HS-27A (cell line): ENCODE data around the gene PTPRG.

Experiments
- DNase-seq: peaks from one replicate; pipeline ENCODE4 v3.0.0-alpha.2; 2012; ENCODE audit warnings: low read depth, missing footprints

PTPRG gene

DNA sequence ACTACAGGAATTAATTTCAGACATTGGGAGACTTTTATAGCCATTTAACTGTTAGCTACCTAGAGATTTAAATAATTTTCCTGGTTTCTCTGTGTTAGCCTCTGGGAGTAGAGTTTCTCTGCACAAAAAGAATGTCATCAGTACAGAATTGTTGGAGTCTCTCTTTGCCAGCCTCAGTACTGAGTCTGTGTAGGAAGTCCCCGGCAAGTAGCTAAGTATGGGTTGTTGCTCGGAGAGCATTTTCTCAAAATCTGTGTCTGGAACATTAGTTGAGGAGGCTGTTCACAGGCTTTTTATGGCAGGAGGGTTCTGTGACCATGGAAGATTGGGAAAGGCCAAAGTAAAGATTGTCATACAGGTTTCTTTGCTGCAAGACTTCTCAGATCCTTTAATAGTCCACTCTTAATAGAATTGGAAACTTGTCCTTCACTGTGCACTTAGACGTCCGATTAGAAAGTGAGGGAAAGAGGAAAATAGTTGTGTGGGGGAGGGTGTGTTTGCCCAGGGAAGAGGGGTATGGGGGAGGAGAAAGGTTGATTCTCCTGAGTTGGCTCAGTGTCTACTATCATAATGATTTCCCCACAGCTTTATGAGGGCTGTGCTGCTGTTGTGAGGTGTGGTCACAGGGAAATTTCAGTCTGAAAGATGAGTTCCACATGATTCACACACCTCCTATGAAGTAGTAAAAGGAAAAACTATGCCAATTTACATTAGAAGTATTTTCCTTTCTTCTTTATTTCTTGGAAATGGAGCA lies 207.1 kb downstream of the PTPRG start:
- no peak for DNase-seq

DNA sequence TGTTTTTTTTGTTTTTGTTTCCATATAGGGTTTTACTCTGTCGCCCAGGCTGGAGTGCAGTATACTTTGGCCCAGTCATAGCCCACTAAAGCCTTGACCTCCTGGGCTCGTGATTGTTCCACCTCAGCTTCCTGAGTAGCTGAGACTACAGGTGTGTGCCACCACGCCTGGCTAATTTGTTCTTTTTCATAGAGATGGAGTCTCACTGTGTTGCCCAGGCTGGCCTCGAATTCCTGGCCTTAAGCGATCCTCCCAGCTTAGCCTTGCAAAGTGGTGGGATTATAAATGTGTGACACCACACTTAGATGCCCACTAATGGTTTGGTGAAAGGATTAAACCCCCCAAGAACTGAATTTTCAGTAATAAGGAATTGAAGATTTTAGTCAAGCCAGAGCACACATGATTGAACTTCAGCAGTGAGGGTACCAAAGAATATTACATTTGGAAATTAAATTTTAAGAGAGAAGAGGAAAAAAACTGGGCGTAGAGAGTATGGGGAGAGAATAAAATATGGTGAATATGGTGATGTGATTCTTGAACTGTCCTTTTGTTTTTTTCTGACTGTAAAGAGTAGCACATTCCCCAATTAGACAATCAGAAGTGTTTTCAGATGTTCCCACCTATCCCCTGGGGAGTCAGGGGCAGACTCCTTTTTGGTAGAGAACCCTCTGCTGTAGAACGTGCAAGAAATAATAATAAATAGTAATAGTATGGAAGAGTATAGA lies 208.1 kb downstream of the PTPRG start:
- DNase-seq, result no peak

DNA sequence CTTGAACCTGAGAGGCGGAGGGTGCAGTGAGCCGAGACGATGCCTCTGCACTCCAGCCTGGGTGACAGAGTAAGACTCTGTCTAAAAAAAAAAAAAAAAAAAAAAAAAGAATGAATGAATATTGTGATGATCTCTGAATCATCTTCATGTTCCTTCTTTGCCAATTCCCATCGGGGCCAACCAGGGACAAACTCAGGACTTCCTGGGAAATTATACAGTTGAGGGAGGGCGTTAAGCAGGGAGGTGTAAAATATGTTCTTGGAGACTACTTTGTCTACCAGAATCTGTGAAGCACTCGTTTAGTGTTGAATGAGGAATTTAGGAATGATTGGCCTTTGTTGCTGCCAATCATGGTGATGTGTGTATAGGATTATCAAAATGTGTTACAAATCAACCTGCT lies 210.6 kb downstream of the PTPRG start:
- DNase-seq, result no peak

DNA sequence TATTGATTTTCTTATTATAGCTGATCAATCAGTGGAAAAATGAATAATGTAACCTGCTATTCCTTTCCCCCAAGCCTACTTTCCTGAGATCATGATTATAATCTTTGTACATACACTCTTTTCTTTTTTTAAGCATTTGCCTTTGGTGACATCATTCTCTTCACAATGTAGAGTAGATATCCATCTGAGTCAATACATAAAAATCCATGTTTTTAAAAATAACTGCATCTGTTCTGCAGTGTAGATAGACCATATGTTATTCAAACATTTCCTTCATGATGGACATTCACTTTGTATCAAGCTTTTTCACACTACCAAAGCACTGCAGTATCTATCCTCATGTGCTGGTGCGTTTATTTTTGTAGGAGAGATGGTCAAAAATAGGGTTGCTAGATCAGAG lies 211.1 kb downstream of the PTPRG start:
- no peak for DNase-seq

DNA sequence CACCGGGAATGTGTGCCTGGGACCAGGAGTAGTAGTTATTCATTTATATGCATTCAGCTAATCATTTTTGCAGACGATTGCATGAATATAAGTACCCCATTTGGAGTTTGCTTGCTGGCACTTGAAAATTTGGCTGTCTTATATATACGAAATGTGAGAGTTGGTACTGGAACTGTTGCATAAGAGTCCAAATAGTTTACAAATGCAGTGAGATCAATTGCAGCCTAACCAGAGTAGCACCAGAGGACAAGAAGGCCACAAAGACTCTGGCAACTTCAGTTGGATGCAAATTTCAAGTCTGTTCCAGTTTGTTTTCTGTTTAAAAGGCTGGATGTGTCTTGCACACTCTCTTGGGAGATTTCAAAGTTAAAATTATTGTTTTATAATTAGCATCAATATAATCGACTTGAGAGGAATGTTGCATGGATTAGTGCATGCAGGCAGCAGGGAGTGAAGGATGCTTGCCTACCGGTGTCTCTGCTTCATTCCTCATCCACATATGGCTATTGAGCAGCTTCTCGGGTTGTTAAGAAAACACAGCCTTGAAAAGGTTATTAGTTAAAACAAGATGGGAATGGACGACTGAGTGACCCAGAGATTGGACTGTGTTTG lies 213.0 kb downstream of the PTPRG start:
- no peak for DNase-seq

DNA sequence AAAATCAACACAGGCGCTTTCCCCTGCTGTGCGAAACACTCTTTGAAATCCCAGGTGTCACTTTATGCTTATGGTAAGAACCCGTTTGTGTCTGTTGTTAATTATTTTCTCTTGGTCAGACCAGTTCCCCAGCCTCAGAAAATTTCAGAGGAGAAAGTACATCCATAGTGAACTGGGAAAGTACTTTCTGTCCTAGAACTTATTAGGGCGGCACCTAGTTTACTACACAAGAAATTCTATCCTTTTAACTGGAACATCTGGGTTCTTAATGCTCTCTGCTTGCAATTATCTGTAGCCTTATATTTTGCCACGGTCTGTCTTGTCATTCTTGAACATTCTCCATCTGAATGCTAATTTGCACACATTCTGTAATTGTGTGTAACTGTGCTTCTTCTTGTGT lies 215.0 kb downstream of the PTPRG start:
- no peak for DNase-seq

DNA sequence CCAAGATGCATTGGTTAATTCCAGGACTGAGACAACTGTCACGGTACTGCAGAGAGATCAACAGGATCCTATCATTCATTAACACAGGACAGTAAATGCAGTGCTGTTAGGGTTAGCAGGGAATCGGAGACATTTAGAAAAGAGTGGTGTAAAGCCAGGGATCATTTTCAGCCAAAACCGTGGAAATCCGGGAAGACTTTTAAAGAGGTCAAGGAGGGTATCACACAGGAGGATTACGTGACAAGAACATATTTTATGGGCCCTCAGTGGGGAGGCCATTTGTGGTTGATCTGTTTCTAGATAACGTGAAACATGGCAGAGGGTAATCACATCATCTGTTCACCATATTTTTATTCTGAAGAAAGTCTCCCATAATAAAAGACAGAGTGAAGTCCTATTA lies 216.1 kb downstream of the PTPRG start:
- DNase-seq, result no peak

DNA sequence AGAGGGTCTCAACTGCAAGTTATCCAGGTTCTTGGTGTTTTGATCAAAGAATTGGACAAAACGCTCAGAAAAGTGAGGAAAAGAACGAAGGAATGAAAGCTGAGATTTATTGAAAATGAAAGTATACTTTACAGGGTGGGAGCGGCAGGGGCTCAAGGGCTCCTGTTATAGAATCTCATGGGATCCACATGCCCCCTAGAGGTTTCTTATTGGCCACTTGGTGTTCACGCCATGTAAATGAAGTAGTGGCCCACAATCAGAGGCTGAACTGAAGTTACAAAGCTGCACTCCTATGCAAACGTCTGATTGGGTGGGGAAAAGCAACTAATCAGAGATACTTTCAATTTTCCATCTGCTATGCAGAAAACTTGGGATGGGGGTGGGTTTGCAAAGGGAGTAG lies 216.7 kb downstream of the PTPRG start:
- no peak for DNase-seq

DNA sequence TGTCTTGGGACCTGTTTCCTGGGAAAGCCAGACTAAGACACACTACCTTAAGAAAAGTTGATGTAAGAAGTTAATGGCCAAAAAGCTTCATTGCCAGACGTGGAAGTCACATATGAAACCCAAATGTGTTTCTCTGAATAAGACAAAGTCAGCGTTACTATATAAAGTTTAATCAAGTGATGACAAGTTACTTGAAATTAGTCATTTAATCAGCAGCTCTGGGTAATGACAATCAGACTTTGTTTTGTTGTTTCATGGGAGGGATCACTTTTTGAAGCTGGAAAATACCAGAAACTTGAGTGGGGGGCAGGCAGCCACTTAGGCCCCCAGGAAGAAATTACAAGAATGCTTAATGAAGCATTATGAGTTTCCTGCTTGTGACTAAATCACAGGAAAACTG lies 218.6 kb downstream of the PTPRG start:
- DNase-seq, result no peak

DNA sequence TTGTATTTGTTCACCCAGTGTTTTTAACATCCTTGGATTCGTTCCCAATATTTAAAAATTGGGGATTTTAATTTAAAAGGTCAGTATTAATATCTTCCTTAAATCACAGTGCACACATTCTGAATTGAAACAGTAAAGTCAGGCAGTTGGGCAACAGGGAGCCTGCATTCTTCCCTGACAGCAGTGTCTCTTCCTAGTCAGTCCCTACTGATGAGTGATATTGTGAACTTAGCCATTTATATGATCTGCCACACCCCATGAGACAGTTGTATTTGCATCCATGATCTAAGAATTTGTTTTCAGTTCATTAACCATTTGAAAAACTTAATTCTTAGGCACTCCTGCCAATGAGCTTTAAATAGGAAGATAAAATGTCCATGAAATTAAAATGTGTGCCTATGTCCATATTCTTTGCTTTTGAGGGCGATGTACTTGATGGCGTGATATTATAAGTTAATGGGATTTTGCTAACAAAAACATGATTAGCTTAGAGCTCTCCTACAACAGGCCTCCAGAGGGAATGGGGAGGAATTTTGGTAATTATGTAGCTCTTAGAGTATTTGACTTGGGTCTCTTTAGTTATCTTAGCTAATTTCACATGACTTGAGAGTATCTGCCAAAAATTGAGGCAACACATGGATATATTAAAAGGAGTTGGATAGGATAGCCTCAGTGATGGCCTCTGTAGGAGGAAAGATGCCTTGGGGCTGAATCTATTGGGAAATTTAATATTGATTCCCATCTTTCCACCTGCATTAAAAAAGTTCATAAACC lies 219.3 kb downstream of the PTPRG start:
- no peak for DNase-seq

DNA sequence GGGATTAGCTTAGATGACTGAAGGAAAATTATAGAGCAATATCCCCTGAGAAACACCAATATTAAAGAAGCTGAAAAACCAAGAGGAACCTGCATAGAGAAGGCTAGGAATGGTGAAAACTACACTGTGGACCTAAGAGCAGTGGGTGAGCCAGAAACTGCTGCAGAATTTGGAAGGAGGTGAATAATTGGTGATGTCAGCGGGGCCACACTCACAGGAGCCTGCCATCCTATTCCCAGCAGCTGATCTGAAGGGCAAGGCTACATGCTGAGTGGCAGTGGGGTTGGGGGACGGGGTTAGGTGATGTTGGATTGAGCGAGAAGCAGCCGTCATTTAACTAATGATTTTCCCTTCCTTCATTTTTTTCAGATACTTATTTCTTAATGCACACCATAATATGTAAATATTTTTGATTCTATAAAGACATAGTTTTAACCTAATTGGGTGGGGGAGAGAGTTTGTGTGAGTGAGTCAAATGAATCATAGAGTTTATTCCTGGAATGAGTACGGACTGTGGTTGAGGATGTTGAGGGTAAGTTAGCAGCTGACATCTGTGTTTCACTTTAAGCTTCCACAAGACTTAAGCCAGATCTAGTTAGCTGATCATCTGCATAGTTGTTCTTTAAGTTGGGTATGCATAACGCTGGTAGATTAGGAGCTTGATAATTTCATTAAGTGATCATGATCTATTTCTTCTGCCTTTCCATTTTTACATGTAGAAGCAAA lies 222.8 kb downstream of the PTPRG start:
- no peak for DNase-seq

DNA sequence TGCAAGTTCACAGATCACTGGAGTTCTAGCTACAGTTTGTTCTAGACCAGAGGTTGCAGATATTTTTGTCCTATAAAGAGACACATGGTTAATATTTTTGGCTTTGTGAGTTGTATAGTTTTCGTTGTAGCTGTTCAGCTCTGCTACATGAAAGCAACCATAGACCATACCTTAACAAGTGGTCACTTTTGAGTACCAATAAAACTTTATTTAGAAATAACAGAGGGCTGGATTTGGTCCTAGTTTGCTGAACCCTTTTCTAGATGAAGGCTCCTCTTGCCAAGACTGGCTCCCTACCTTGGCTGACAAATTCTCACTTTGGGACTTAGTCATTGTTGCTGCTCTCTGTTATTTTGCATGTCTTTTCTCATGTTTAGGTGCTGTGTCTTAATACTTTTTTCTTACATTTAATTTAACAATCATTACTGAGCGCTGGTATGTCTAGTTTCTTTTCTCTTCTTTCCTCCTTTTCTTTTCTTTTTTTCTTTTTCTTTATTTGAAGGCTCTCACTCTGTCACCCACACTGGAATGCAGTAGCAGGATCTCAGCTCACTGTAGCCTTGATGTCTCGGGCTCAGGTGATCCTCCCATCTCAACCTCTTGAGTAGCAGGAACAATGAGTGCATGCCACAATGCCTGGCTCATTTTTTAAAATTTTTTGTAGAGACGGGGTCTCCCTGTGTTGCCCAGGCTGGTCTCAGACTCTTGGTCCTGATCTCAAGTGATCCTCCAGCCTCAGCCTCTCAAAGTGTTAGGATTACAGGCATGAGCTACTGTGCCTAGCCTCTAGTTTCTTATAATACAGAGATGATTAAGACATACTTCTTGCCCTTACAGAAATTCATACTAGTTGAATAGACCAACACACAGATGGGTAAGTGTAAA lies 227.5 kb downstream of the PTPRG start:
- DNase-seq, result no peak

DNA sequence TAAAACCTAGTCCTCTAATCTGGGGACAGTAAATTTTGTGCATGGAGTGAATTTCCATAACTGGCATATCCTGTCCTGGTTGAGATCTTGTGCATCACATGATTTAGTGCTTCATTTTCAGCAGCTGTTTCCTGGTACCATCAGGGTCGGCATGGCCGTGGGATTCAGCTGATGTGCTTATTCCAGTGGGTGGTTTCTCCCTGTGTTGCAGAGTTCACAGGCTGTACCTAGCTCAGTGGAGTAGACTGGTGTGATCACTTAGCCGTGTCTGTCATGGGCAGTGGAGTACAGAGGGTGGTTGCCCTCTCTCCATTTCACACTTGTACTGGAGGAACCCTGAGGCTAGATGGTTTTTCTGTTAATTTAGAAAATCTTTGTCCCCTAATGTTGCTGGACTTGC lies 228.5 kb downstream of the PTPRG start:
- DNase-seq, result no peak

DNA sequence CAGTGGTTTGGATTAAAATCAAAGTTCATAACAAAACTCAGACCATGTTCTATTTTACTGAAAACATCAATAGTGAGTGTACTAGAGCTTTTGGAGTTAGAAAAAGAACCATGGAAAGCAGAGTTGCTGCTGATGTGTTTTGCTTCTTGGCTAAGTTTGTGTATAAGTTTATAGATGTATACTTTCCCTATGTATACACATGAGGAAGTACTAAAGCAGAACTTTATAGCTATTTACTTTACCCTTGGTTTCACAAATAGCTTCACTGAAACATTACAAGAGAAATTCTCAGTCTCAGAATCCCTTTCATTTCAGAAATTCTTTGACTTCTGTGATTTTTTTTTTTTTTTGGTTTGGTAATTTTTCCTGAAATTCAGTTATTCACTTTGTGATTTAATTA lies 229.0 kb downstream of the PTPRG start:
- DNase-seq, result no peak

DNA sequence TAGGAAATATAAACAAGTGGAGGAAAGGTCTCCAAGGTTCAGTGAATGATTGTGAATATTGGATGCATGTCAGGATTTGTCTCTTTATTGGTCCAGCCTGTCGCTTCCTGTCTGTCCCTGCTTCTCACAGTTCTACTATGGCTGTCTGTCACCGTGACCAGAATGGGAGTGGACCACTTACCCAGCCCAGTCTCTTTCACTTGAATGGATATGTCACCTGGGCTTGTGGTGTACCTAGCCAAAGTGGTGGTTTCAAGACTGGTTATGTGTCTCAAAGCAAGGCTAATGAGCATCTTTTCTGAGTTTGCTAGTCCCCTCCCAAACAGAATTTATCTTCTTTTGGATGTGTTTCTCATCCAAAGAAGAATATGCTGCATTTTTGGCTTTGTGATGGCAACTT lies 231.7 kb downstream of the PTPRG start:
- no peak for DNase-seq

DNA sequence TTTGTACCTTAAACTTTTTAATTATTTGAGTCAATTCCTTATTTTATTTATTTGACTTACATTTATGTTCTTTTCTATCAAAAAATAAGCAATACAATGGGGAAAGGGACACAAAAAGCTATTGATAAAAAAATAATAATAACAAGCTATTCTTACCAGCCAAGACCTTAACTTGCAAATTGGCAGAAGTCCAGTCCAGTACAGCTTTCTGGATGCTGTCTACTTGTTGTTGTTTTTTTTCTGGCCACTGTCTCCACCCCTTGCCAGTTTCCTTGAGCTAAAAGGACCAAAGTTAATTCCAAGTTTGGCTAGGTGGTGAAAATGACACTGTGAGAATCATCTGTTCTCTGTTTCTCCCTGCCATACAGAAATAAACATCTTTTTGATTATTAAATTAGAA lies 232.2 kb downstream of the PTPRG start:
- no peak for DNase-seq

DNA sequence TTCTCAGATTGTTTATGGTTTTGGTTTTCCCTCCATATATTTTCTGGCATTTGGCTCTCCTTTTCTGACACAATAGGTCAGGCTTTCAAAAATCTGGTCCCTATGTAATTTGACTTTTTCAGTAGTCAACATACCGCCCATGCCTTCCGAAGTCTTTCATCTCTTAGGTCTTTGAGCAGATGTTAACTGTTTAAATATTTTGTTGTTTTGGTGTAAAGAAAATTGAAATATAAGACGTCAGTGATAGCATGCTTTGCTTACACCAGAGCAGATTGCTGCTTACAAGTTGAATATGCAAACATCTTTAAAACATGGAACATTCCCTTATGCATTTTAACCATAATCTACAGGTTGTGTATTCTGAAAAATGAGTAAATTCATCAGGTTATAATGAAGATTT lies 233.0 kb downstream of the PTPRG start:
- DNase-seq, result no peak

DNA sequence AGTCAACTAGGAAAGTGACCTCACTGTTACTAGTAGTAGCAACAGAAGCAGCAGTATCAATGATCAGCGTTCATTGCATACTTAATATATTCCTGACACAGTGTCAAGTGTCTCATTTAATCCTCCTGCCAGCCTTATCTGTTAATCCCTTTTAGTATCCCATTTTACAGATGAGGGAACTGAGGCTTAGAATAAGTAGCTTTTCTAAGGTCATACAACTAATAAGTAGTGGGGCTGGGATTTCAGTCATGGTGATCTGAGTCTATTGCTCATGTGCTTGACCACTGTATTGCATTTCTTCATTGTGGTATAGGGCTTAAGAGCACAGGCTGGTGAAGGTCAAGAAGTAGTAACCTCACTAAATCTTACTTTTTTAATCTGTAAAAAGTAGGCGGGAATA lies 233.6 kb downstream of the PTPRG start:
- DNase-seq, result no peak

DNA sequence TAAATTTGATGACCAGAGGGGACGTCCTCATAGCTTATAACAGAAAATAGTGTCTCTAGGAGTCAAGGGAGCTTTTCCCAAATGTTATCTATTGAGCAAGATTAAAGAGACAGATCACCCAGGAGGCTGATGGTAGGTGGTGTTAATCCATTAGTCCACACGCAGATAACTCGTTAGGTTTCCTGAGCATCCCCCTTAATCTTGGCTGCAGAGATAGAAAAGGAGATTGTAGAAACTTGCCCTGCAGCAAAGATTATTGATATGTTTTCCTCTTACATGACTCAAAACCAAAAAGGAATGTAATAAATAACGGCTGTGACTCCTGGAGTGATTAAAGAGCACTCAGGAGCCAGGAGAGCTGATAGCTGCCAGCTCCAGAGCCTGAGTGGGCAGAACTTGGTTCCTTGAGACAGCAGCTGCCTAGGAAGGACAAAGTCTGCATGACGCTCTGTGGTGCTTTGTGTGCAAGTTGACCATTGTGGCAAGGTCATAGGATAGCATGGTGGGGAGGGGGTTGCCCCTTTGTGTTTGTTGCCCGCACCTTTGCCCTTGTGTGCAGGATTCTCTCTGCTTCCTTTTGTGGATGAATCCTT lies 234.8 kb downstream of the PTPRG start:
- no peak for DNase-seq

DNA sequence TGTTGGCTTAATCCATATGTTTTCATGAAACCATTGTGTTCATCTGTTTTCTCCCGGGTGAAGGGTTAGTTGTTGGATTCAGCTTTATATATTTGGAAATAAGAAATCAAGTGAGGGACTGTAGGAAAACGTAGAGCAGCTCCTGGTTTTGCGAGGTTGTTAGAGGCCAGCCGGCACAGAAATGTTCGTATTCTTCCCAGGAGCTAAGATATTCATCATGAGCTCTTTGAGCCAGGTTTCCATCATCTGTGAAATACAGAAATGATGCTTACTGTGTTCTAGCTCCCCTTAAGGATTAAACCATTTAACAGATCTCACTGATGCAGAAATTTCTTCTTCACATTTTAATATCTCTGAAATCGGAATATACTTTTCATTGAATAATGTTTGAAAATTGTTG lies 235.5 kb downstream of the PTPRG start:
- no peak for DNase-seq

DNA sequence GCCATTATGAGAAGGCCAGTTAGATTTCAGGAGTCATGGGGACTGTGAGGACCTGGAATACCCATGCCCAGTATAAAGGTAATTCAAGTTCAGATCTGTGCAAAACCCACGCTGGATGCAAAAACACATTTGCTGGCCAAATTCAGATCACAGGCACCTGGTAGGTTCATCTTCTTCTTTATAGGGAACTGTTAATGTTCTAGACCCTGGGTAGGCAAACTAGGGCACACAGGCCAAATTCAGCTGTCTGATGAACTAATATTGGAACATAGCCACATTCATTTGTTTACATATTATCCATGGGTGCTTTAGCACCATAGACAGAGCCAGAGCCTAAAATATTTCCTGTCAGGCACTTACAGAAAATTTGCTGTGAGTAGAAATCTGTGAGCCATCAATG lies 241.4 kb downstream of the PTPRG start:
- DNase-seq, result no peak
